Measurements from ENCODE around the gene SETD7.
"Not testable (repeated sequence)": the region's sequence is repeated elsewhere in the genome, so short reads cannot be mapped to it uniquely, and the experiment has no call there.

The SETD7 gene

GRCh38 chr4:139506774-139507173, 49.2 kb downstream of the SETD7 start:
- DNase-seq: no peak

GRCh38 chr4:139503622-139504166, 52.3 kb downstream of the SETD7 start:
- DNase-seq: no peak

- no peak for DNase-seq
Observed at GRCh38 chr4:139501927-139502899, 53.8 kb downstream of the SETD7 start.

- no peak for DNase-seq
Observed at GRCh38 chr4:139501527-139501926, 54.5 kb downstream of the SETD7 start.

GRCh38 chr4:139501117-139501516, 54.9 kb downstream of the SETD7 start:
- DNase-seq: no peak

GRCh38 chr4:139499186-139499585, 56.8 kb downstream of the SETD7 start:
- DNase-seq: no peak

GRCh38 chr4:139493176-139493575, 62.8 kb downstream of the SETD7 start:
- no peak for DNase-seq

- DNase-seq: no peak
Observed at GRCh38 chr4:139492429-139492828, 63.6 kb downstream of the SETD7 start.

GRCh38 chr4:139489638-139490037, 66.4 kb downstream of the SETD7 start:
- no peak for DNase-seq

GRCh38 chr4:139488442-139488841, 67.6 kb downstream of the SETD7 start:
- no peak for DNase-seq

- no peak for DNase-seq
Observed at GRCh38 chr4:139484783-139485311, 71.2 kb downstream of the SETD7 start.

- no peak for DNase-seq
Observed at GRCh38 chr4:139483000-139483399, 73.0 kb downstream of the SETD7 start.

GRCh38 chr4:139481465-139481864, 74.6 kb downstream of the SETD7 start:
- DNase-seq: no peak

- no peak for DNase-seq
Observed at GRCh38 chr4:139476363-139476762, 79.7 kb downstream of the SETD7 start.

GRCh38 chr4:139472852-139473251, 83.2 kb downstream of the SETD7 start:
- DNase-seq: no peak

- no peak for DNase-seq
Observed at GRCh38 chr4:139470997-139471665, 84.9 kb downstream of the SETD7 start.

- no peak for DNase-seq
Observed at GRCh38 chr4:139470295-139470694, 85.7 kb downstream of the SETD7 start.

- DNase-seq: no peak
Observed at GRCh38 chr4:139469869-139470268, 86.2 kb downstream of the SETD7 start.

GRCh38 chr4:139469216-139469615, 86.8 kb downstream of the SETD7 start:
- no peak for DNase-seq

- not testable (repeated sequence) for DNase-seq
Observed at GRCh38 chr4:139468756-139469155, 87.3 kb downstream of the SETD7 start.

- DNase-seq: no peak
Observed at GRCh38 chr4:139465922-139466321, 90.1 kb downstream of the SETD7 start.

- DNase-seq: not testable (repeated sequence)
Observed at GRCh38 chr4:139464512-139464911, 91.5 kb downstream of the SETD7 start.

- DNase-seq: no peak
Observed at GRCh38 chr4:139461022-139461628, 94.9 kb downstream of the SETD7 start.
